Astrocyte (in vitro differentiated cells and primary cell): ENCODE data around the gene TENT4B. TPM values are rescaled to one million over a fixed set of nuclear protein-coding genes. Genes with fewer than 3 reads are reported as not detected.

Source experiments
- DNase-seq: peaks from one replicate; pipeline ENCODE4 v3.0.0-alpha.2; 2010; ENCODE audit warnings: low read depth
- FAIRE-seq: peaks from 2 replicates; lab custom pipeline; 2011; peaks lifted over from hg19 to GRCh38; lab: Jason Lieb, UNC
- H2AFZ ChIP-seq: 2 replicates; pipeline ENCODE4 v1.6.0; 2012; ENCODE audit warnings: low read depth, low read length, inconsistent platforms
- H3K27ac ChIP-seq: 2 replicates; pipeline ENCODE4 v1.5.1; 2011; ENCODE audit warnings: low read depth, low read length, inconsistent platforms
- H3K27me3 ChIP-seq: 2 replicates; pipeline ENCODE4 v1.6.0; 2011; ENCODE audit warnings: low read length, inconsistent platforms; ENCODE audit not compliant: insufficient read depth
- H3K36me3 ChIP-seq: 2 replicates; pipeline ENCODE4 v1.5.1; 2011; ENCODE audit warnings: low read length, inconsistent platforms; ENCODE audit not compliant: insufficient read depth
- H3K4me1 ChIP-seq: 2 replicates; pipeline ENCODE4 v1.5.1; 2011; ENCODE audit warnings: low read length, inconsistent platforms; ENCODE audit not compliant: insufficient read depth
- H3K4me2 ChIP-seq: 2 replicates; pipeline ENCODE4 v1.6.0; 2012; ENCODE audit warnings: low read length, inconsistent platforms
- H3K4me3 ChIP-seq: 2 replicates; pipeline ENCODE4 v1.5.1; 2011; ENCODE audit warnings: low read depth, mild to moderate bottlenecking, low read length, inconsistent platforms; ENCODE audit not compliant: insufficient read depth
- H3K79me2 ChIP-seq: 2 replicates; pipeline ENCODE4 v1.6.0; 2012; ENCODE audit warnings: mild to moderate bottlenecking, low read length, inconsistent platforms; ENCODE audit not compliant: insufficient read depth
- H3K9ac ChIP-seq: 2 replicates; pipeline ENCODE4 v1.6.0; 2012; ENCODE audit warnings: mild to moderate bottlenecking, low read length, inconsistent platforms
- H3K9me3 ChIP-seq: 2 replicates; pipeline ENCODE4 v1.5.1; 2012; ENCODE audit warnings: low read depth, mild to moderate bottlenecking, low read length, inconsistent platforms; ENCODE audit not compliant: insufficient read depth
- H4K20me1 ChIP-seq: 2 replicates; pipeline ENCODE4 v1.6.0; 2012; ENCODE audit warnings: low read length, inconsistent platforms; ENCODE audit not compliant: insufficient read depth
- H3K27ac Mint-ChIP-seq: one replicate; pipeline ENCODE4 v1.8.0; 2021; ENCODE audit warnings: mild to moderate bottlenecking, mixed read lengths; ENCODE audit not compliant: unreplicated experiment
- H3K27me3 Mint-ChIP-seq: one replicate; pipeline ENCODE4 v1.8.0; 2021; ENCODE audit warnings: low read depth, mixed read lengths; ENCODE audit not compliant: unreplicated experiment
- H3K36me3 Mint-ChIP-seq: one replicate; pipeline ENCODE4 v1.8.0; 2021; ENCODE audit warnings: low read depth, mixed read lengths; ENCODE audit not compliant: unreplicated experiment
- H3K4me1 Mint-ChIP-seq: one replicate; pipeline ENCODE4 v1.8.0; 2021; ENCODE audit warnings: low read depth, mixed read lengths; ENCODE audit not compliant: unreplicated experiment
- H3K4me3 Mint-ChIP-seq: one replicate; pipeline ENCODE4 v1.8.0; 2021; ENCODE audit warnings: mild to moderate bottlenecking, moderate library complexity, mixed read lengths; ENCODE audit not compliant: unreplicated experiment
- H3K9me3 Mint-ChIP-seq: one replicate; pipeline ENCODE4 v1.8.0; 2021; ENCODE audit warnings: mild to moderate bottlenecking, mixed read lengths; ENCODE audit not compliant: unreplicated experiment
- EZH2 ChIP-seq: IDR thresholded peaks from 2 replicates; pipeline ENCODE4 v1.6.1; 2012; ENCODE audit warnings: mild to moderate bottlenecking, low read length, inconsistent platforms; ENCODE audit not compliant: insufficient read depth
- total RNA-seq: library from RNA; stranded (reverse); gene quantifications from 2 replicates; pipeline ENCODE4 v1.2.1, GENCODE V29; 2021
- TF ChIP-seq, protein P1 (sequence below): IDR thresholded peaks from 2 replicates; pipeline ENCODE4 v1.5.1; 2011; ENCODE audit warnings: low read depth, mild to moderate bottlenecking, inconsistent platforms, low read length, moderate library complexity; ENCODE audit not compliant: insufficient read depth

Gene TENT4B
- total RNA-seq, 1 donor from 2014 or later, result 17.0 TPM

GRCh38 chr16:50204453-50205108 lies 51.5 kb downstream of the TENT4B start:
- peaks cover 76% of the 10 kb centered on the region for H3K79me2 ChIP-seq
- no peak for FAIRE-seq
- Mint-ChIP-seq H3K4me1 (peaks cover 52% of the 10 kb centered on the region), H3K9me3 (no peaks in the 10 kb centered on the region), H3K27ac (peak overlapping the region; percentile 99), H3K4me3 (peak overlapping the region; percentile 50), H3K27me3 (no peaks in the 10 kb centered on the region), H3K36me3 (no peaks in the 10 kb centered on the region)
- H3K27me3 ChIP-seq, result no peaks in the 10 kb centered on the region
- H3K4me2 ChIP-seq, result no peak overlapping the region
- H2AFZ ChIP-seq, result no peak overlapping the region
- no peaks in the 10 kb centered on the region for H3K9me3 ChIP-seq
- no peak overlapping the region for H3K4me3 ChIP-seq
- H3K9ac ChIP-seq, result no peak overlapping the region
- no peaks in the 10 kb centered on the region for H3K36me3 ChIP-seq
- H3K4me1 ChIP-seq, result peaks cover 41% of the 10 kb centered on the region
- no peak for DNase-seq
- no peak for TF ChIP-seq EZH2
- TF ChIP-seq, protein P1, sequence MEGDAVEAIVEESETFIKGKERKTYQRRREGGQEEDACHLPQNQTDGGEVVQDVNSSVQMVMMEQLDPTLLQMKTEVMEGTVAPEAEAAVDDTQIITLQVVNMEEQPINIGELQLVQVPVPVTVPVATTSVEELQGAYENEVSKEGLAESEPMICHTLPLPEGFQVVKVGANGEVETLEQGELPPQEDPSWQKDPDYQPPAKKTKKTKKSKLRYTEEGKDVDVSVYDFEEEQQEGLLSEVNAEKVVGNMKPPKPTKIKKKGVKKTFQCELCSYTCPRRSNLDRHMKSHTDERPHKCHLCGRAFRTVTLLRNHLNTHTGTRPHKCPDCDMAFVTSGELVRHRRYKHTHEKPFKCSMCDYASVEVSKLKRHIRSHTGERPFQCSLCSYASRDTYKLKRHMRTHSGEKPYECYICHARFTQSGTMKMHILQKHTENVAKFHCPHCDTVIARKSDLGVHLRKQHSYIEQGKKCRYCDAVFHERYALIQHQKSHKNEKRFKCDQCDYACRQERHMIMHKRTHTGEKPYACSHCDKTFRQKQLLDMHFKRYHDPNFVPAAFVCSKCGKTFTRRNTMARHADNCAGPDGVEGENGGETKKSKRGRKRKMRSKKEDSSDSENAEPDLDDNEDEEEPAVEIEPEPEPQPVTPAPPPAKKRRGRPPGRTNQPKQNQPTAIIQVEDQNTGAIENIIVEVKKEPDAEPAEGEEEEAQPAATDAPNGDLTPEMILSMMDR, result no peak
- H3K27ac ChIP-seq, result no peak overlapping the region
- peaks cover 9% of the 10 kb centered on the region for H4K20me1 ChIP-seq

- Mint-ChIP-seq H3K27ac (no peak overlapping the region), H3K4me1 (peaks cover 60% of the 10 kb centered on the region), H3K9me3 (no peaks in the 10 kb centered on the region), H3K4me3 (no peak overlapping the region), H3K36me3 (no peaks in the 10 kb centered on the region), H3K27me3 (no peaks in the 10 kb centered on the region)
- FAIRE-seq (no peak), DNase-seq (peak; percentile 67)
- Histone ChIP-seq H3K9ac (peak overlapping the region; percentile 13), H3K4me1 (peaks cover 39% of the 10 kb centered on the region), H3K36me3 (no peaks in the 10 kb centered on the region), H3K27ac (peak overlapping the region; percentile 24), H3K27me3 (no peaks in the 10 kb centered on the region), H3K4me2 (peak overlapping the region; percentile 57), H4K20me1 (peaks cover 25% of the 10 kb centered on the region), H3K79me2 (peaks cover 50% of the 10 kb centered on the region), H2AFZ (no peak overlapping the region), H3K9me3 (no peaks in the 10 kb centered on the region), H3K4me3 (no peak overlapping the region)
- no peak for TF ChIP-seq EZH2
- TF ChIP-seq, protein P1, result no peak
Observed at GRCh38 chr16:50207652-50208051, 54.5 kb downstream of the TENT4B start.

- H4K20me1 ChIP-seq, result peaks cover 25% of the 10 kb centered on the region
- DNase-seq (peak; percentile 49), FAIRE-seq (no peak)
- H3K36me3 ChIP-seq, result no peaks in the 10 kb centered on the region
- Mint-ChIP-seq H3K4me3 (no peak overlapping the region), H3K27me3 (no peaks in the 10 kb centered on the region), H3K36me3 (no peaks in the 10 kb centered on the region), H3K27ac (peak overlapping the region; percentile 72), H3K4me1 (peaks cover 51% of the 10 kb centered on the region), H3K9me3 (no peaks in the 10 kb centered on the region)
- peak overlapping the region; percentile 57 for H3K4me2 ChIP-seq
- H2AFZ ChIP-seq, result no peak overlapping the region
- peak overlapping the region; percentile 5 for H3K4me3 ChIP-seq
- no peak overlapping the region for H3K9ac ChIP-seq
- H3K27me3 ChIP-seq, result no peaks in the 10 kb centered on the region
- H3K27ac ChIP-seq, result peak overlapping the region; percentile 24
- peaks cover 32% of the 10 kb centered on the region for H3K4me1 ChIP-seq
- H3K79me2 ChIP-seq, result peaks cover 48% of the 10 kb centered on the region
- TF ChIP-seq, protein P1, result no peak
- TF ChIP-seq EZH2, result no peak
- H3K9me3 ChIP-seq, result no peaks in the 10 kb centered on the region
Observed at GRCh38 chr16:50208460-50208931, 55.4 kb downstream of the TENT4B start.
